ENCODE results near the gene ADI1.

Gene ADI1, protein sequence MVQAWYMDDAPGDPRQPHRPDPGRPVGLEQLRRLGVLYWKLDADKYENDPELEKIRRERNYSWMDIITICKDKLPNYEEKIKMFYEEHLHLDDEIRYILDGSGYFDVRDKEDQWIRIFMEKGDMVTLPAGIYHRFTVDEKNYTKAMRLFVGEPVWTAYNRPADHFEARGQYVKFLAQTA

DNA sequence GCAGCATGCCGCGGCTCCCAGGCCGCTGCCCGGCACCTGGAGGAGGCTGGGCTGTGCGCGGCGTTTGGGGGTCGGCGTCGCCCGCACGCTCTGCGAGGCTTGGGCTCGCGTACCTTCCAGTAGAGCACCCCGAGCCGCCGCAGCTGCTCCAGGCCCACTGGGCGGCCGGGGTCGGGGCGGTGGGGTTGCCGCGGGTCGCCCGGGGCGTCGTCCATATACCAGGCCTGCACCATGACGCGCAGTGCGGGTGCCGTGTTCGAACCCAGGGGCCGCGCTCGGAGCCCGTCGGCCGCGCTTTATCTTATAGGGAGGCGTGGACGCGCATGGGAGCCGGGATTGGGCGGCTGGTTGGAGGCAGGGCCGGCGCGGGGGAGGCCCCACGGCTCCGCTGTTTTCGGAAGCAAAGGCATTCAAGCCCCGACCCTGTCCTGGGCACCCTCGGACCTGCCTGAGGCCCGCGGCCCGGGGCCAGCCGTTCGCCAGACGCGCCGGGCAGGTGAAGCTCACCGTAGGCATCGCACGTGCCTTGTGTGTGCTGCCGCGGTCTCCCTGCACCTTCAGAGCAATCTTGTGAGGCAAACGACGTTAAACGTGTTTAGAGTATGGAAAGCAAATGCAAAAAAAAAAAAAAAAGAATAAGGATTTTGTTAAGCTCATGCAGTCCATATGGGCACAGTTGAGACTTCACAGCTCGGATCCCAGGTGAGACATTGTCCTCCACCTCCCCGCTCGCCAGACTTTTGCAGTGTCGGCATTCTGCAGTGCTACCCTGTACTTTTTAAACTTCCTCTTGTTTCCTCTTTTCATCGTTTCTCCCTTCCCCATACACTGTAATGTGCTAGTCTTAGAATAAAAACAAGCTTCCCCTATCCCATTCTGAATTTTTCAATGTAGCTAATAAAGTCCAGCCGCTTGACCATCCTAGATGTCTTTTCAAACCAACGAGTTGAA, at the start of gene ADI1:
Gene ADI1 (minus strand): TSS at position 277 of the 951 bp plus-strand sequence. CDS start 44 bp downstream, at position 233.
- no peak within 1 kb of the TSS for H2AFZ ChIP-seq (ENCODE audit: low read length)

DNA sequence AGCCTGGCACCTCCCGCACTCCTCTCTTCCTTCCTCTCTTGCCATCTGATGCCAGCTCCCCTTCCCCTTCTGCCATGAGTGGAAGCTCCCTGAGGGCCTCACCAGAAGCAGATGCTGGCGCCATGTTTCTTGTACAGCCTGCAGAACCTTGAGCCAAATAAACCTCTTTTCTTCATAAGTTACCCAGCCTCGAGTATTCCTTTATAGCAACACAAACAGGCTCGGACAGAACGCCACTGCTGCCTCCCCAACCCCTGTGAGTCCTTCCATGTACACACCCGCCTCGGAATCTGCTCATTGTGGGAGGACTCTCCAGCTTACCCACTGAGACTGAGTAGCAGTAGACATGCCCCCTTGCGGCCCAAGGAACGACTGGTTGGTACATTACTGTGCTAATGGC, 47.5 kb upstream of the ADI1 start:
- H3F3A ChIP-seq (ENCODE audit: insufficient read depth, low read length), result 0 out of 2 replicates have a peak, but pooled peaks cover 4% of the 10 kb centered on the region
- TF ChIP-seq EZH2 (IDR thresholded peaks at IDR 0.05; ENCODE audit: borderline replicate concordance, low read length), result no peak
- TF ChIP-seq, protein P1, sequence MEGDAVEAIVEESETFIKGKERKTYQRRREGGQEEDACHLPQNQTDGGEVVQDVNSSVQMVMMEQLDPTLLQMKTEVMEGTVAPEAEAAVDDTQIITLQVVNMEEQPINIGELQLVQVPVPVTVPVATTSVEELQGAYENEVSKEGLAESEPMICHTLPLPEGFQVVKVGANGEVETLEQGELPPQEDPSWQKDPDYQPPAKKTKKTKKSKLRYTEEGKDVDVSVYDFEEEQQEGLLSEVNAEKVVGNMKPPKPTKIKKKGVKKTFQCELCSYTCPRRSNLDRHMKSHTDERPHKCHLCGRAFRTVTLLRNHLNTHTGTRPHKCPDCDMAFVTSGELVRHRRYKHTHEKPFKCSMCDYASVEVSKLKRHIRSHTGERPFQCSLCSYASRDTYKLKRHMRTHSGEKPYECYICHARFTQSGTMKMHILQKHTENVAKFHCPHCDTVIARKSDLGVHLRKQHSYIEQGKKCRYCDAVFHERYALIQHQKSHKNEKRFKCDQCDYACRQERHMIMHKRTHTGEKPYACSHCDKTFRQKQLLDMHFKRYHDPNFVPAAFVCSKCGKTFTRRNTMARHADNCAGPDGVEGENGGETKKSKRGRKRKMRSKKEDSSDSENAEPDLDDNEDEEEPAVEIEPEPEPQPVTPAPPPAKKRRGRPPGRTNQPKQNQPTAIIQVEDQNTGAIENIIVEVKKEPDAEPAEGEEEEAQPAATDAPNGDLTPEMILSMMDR (IDR thresholded peaks at IDR 0.05; ENCODE audit: low read length), result no peak
- no peak overlapping the region for H3K27ac ChIP-seq (ENCODE audit: low read depth, low read length, poor library complexity, severe bottlenecking)
- H3K36me3 ChIP-seq (ENCODE audit: insufficient read depth, low read length), result no peaks in the 10 kb centered on the region; the same call in 1 of the 2 replicates
- H3K4me2 ChIP-seq (ENCODE audit: low read length), result no peak overlapping the region
- H4K20me1 ChIP-seq (ENCODE audit: insufficient read depth, low read length), result no peaks in the 10 kb centered on the region
- no peak overlapping the region for H3K4me3 ChIP-seq (ENCODE audit: low read depth, low read length, poor library complexity, severe bottlenecking)
- no peak overlapping the region for H2AFZ ChIP-seq (ENCODE audit: low read length)
- H3K9me3 ChIP-seq (ENCODE audit: low read length), result 0 out of 2 replicates have a peak, but pooled peaks cover 2% of the 10 kb centered on the region
- H3K9me2 ChIP-seq (ENCODE audit: low read depth, low read length), result no peaks in the 10 kb centered on the region
- no peak overlapping the region for H3K9ac ChIP-seq (ENCODE audit: low read length)
- no peaks in the 10 kb centered on the region for H3K79me2 ChIP-seq (ENCODE audit: insufficient read depth, low read length)
- H3K27me3 ChIP-seq (ENCODE audit: insufficient read depth, low read length), result no peaks in the 10 kb centered on the region
- peaks cover 31% of the 10 kb centered on the region for H3K4me1 ChIP-seq (ENCODE audit: insufficient read depth, low read length, severe bottlenecking)

More for the DNA sequence above, at the start of gene ADI1:
- H3K4me3 ChIP-seq (ENCODE audit: low read depth, low read length, poor library complexity, severe bottlenecking), result peak within 1 kb of the TSS; percentile 82
- peak within 1 kb of the TSS; percentile 87 for H3K9ac ChIP-seq (ENCODE audit: low read length)
- 0 out of 2 replicates have a peak, but pooled peaks cover 3% of the 10 kb centered on the region for H3K9me3 ChIP-seq (ENCODE audit: low read length)
- no peak for TF ChIP-seq EZH2 (IDR thresholded peaks at IDR 0.05; ENCODE audit: borderline replicate concordance, low read length)
- TF ChIP-seq, protein P1 (IDR thresholded peaks at IDR 0.05; ENCODE audit: low read length), result no peak
- peaks cover 18% of the 10 kb centered on the region for H3K79me2 ChIP-seq (ENCODE audit: insufficient read depth, low read length)
- H3K9me2 ChIP-seq (ENCODE audit: low read depth, low read length), result no peaks in the 10 kb centered on the region
- H3F3A ChIP-seq (ENCODE audit: insufficient read depth, low read length), result no peaks in the 10 kb centered on the region
- H4K20me1 ChIP-seq (ENCODE audit: insufficient read depth, low read length), result no peaks in the 10 kb centered on the region
- H3K27ac ChIP-seq (ENCODE audit: low read depth, low read length, poor library complexity, severe bottlenecking), result peak within 1 kb of the TSS; percentile 63
- no peaks in the 10 kb centered on the region for H3K27me3 ChIP-seq (ENCODE audit: insufficient read depth, low read length)
- peak within 1 kb of the TSS; percentile 96 for H3K4me2 ChIP-seq (ENCODE audit: low read length)
- peaks cover 25% of the 10 kb centered on the region for H3K36me3 ChIP-seq (ENCODE audit: insufficient read depth, low read length)
- peaks cover 30% of the 10 kb centered on the region for H3K4me1 ChIP-seq (ENCODE audit: insufficient read depth, low read length, severe bottlenecking)

DNA sequence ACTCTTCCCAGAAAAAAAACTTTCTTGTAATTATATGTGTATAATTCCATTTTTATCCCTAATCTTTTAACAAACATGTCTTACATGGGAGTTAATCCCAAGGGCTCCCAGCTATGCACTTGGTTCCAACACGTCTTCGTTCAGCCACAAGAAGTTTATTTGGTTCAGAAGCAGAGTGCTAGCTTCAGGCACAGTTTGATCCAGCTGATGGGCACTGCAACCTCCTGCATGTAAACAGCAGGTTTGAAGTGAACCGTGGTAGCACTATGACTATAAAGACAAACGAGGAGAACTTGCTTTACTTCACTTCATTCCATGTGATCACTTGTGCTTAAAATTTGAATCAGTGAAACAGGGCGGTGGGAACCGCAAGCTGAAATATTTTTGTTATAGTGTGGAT, 45.8 kb upstream of the ADI1 start:
- H3K4me2 ChIP-seq (ENCODE audit: low read length), result no peak overlapping the region
- no peaks in the 10 kb centered on the region for H3K27me3 ChIP-seq (ENCODE audit: insufficient read depth, low read length)
- no peaks in the 10 kb centered on the region for H3K79me2 ChIP-seq (ENCODE audit: insufficient read depth, low read length)
- 0 out of 2 replicates have a peak, but pooled peaks cover 4% of the 10 kb centered on the region for H3F3A ChIP-seq (ENCODE audit: insufficient read depth, low read length)
- H3K9ac ChIP-seq (ENCODE audit: low read length), result no peak overlapping the region
- no peak overlapping the region for H3K4me3 ChIP-seq (ENCODE audit: low read depth, low read length, poor library complexity, severe bottlenecking)
- H3K9me3 ChIP-seq (ENCODE audit: low read length), result 0 out of 2 replicates have a peak, but pooled peaks cover 2% of the 10 kb centered on the region
- no peak overlapping the region for H2AFZ ChIP-seq (ENCODE audit: low read length)
- no peaks in the 10 kb centered on the region for H4K20me1 ChIP-seq (ENCODE audit: insufficient read depth, low read length)
- TF ChIP-seq, protein P1 (IDR thresholded peaks at IDR 0.05; ENCODE audit: low read length), result no peak
- no peak for TF ChIP-seq EZH2 (IDR thresholded peaks at IDR 0.05; ENCODE audit: borderline replicate concordance, low read length)
- H3K36me3 ChIP-seq (ENCODE audit: insufficient read depth, low read length), result no peaks in the 10 kb centered on the region; the same call in 1 of the 2 replicates
- H3K4me1 ChIP-seq (ENCODE audit: insufficient read depth, low read length, severe bottlenecking), result peaks cover 31% of the 10 kb centered on the region
- no peak overlapping the region for H3K27ac ChIP-seq (ENCODE audit: low read depth, low read length, poor library complexity, severe bottlenecking)
- H3K9me2 ChIP-seq (ENCODE audit: low read depth, low read length), result no peaks in the 10 kb centered on the region
